ENCODE measurements around the gene PDE4D. TPM values are rescaled to one million over a fixed set of nuclear protein-coding genes. Genes with fewer than 3 reads are reported as not detected.
"Not testable (repeated sequence)": the region's sequence is repeated elsewhere in the genome, so short reads cannot be mapped to it uniquely, and the experiment has no call there.

Gene PDE4D
- total RNA-seq, 1 experiment from 2014 or later = 6.3 TPM

GRCh38 chr5:59749782-59750520 is 143.6 kb downstream of the PDE4D start:
- no peak overlapping the region for H3K27ac ChIP-seq
- H3K36me3 ChIP-seq = no peaks in the 10 kb centered on the region
- no peaks in the 10 kb centered on the region for H3K9me3 ChIP-seq (replicated peaks)
- DNase-seq (ENCODE audit: low read depth in 1 of 2, low spot score in 2 of 2) = no peak
- H3K4me1 ChIP-seq (replicated peaks) = peaks cover 14% of the 10 kb centered on the region
- H3K4me3 ChIP-seq = no peak overlapping the region
- H3K27me3 ChIP-seq (replicated peaks) = no peaks in the 10 kb centered on the region

- not testable (repeated sequence) for DNase-seq (ENCODE audit: low read depth in 1 of 2, low spot score in 2 of 2); H3K9me3 ChIP-seq (replicated peaks); H3K36me3 ChIP-seq; H3K4me3 ChIP-seq; H3K27ac ChIP-seq; H3K27me3 ChIP-seq (replicated peaks)
- peaks cover 20% of the 10 kb centered on the region for H3K4me1 ChIP-seq (replicated peaks)
Observed at GRCh38 chr5:59748036-59748663, 145.4 kb downstream of the PDE4D start.

GRCh38 chr5:59746241-59746765 is 147.2 kb downstream of the PDE4D start:
- Histone ChIP-seq H3K27ac (peak overlapping the region; percentile 18; the same call in 1 of the 2 replicates), H3K36me3 (no peaks in the 10 kb centered on the region), H3K4me3 (no peak overlapping the region), H3K4me1 (replicated peaks) (peaks cover 20% of the 10 kb centered on the region), H3K27me3 (replicated peaks) (no peaks in the 10 kb centered on the region), H3K9me3 (replicated peaks) (no peaks in the 10 kb centered on the region)
- DNase-seq (ENCODE audit: low read depth in 1 of 2, low spot score in 2 of 2) = peak; percentile 38 to 44

GRCh38 chr5:59745415-59745863 is 148.1 kb downstream of the PDE4D start:
- no peak for DNase-seq (ENCODE audit: low read depth in 1 of 2, low spot score in 2 of 2)
- H3K9me3 ChIP-seq (replicated peaks) = no peaks in the 10 kb centered on the region
- no peak overlapping the region for H3K4me3 ChIP-seq
- no peak overlapping the region; the same call in 1 of the 2 replicates for H3K27ac ChIP-seq
- H3K4me1 ChIP-seq (replicated peaks) = peaks cover 17% of the 10 kb centered on the region
- no peaks in the 10 kb centered on the region for H3K36me3 ChIP-seq
- H3K27me3 ChIP-seq (replicated peaks) = no peaks in the 10 kb centered on the region

GRCh38 chr5:59744531-59744992 is 149.0 kb downstream of the PDE4D start:
- no peak overlapping the region for H3K4me3 ChIP-seq
- H3K27ac ChIP-seq = peak overlapping the region; percentile 12; the same call in 1 of the 2 replicates
- H3K27me3 ChIP-seq (replicated peaks) = no peaks in the 10 kb centered on the region
- H3K4me1 ChIP-seq (replicated peaks) = peaks cover 17% of the 10 kb centered on the region
- no peaks in the 10 kb centered on the region for H3K9me3 ChIP-seq (replicated peaks)
- H3K36me3 ChIP-seq = no peaks in the 10 kb centered on the region
- no peak for DNase-seq (ENCODE audit: low read depth in 1 of 2, low spot score in 2 of 2)

- Histone ChIP-seq H3K36me3 (no peaks in the 10 kb centered on the region), H3K4me1 (replicated peaks) (peaks cover 16% of the 10 kb centered on the region), H3K9me3 (replicated peaks) (no peaks in the 10 kb centered on the region), H3K27ac (no peak overlapping the region), H3K27me3 (replicated peaks) (no peaks in the 10 kb centered on the region), H3K4me3 (no peak overlapping the region)
- DNase-seq (ENCODE audit: low read depth in 1 of 2, low spot score in 2 of 2) = no peak
Observed at GRCh38 chr5:59741599-59741998, 151.9 kb downstream of the PDE4D start.

GRCh38 chr5:59738024-59738423 is 155.5 kb downstream of the PDE4D start:
- no peak overlapping the region for H3K27ac ChIP-seq
- H3K9me3 ChIP-seq (replicated peaks) = no peaks in the 10 kb centered on the region
- DNase-seq (ENCODE audit: low read depth in 1 of 2, low spot score in 2 of 2) = no peak
- H3K36me3 ChIP-seq = no peaks in the 10 kb centered on the region
- no peaks in the 10 kb centered on the region for H3K4me1 ChIP-seq (replicated peaks)
- H3K4me3 ChIP-seq = no peak overlapping the region
- H3K27me3 ChIP-seq (replicated peaks) = no peaks in the 10 kb centered on the region

GRCh38 chr5:59732806-59733205 is 160.7 kb downstream of the PDE4D start:
- Histone ChIP-seq H3K4me1 (replicated peaks) (no peaks in the 10 kb centered on the region), H3K4me3 (no peak overlapping the region), H3K9me3 (replicated peaks) (no peaks in the 10 kb centered on the region), H3K36me3 (no peaks in the 10 kb centered on the region), H3K27me3 (replicated peaks) (no peaks in the 10 kb centered on the region), H3K27ac (no peak overlapping the region)
- DNase-seq (ENCODE audit: low read depth in 1 of 2, low spot score in 2 of 2) = no peak

- Histone ChIP-seq H3K9me3 (replicated peaks) (no peaks in the 10 kb centered on the region), H3K4me1 (replicated peaks) (no peaks in the 10 kb centered on the region), H3K4me3 (no peak overlapping the region), H3K27ac (no peak overlapping the region), H3K27me3 (replicated peaks) (no peaks in the 10 kb centered on the region), H3K36me3 (no peaks in the 10 kb centered on the region)
- DNase-seq (ENCODE audit: low read depth in 1 of 2, low spot score in 2 of 2) = no peak
Observed at GRCh38 chr5:59732301-59732700, 161.2 kb downstream of the PDE4D start.

GRCh38 chr5:59731809-59732208 is 161.7 kb downstream of the PDE4D start:
- H3K36me3 ChIP-seq = no peaks in the 10 kb centered on the region
- H3K27me3 ChIP-seq (replicated peaks) = no peaks in the 10 kb centered on the region
- no peaks in the 10 kb centered on the region for H3K9me3 ChIP-seq (replicated peaks)
- no peak for DNase-seq (ENCODE audit: low read depth in 1 of 2, low spot score in 2 of 2)
- no peak overlapping the region for H3K4me3 ChIP-seq
- H3K4me1 ChIP-seq (replicated peaks) = no peaks in the 10 kb centered on the region
- H3K27ac ChIP-seq = no peak overlapping the region

- no peak overlapping the region for H3K27ac ChIP-seq
- no peaks in the 10 kb centered on the region for H3K9me3 ChIP-seq (replicated peaks)
- H3K4me3 ChIP-seq = no peak overlapping the region
- H3K36me3 ChIP-seq = no peaks in the 10 kb centered on the region
- H3K27me3 ChIP-seq (replicated peaks) = no peaks in the 10 kb centered on the region
- no peaks in the 10 kb centered on the region for H3K4me1 ChIP-seq (replicated peaks)
- DNase-seq (ENCODE audit: low read depth in 1 of 2, low spot score in 2 of 2) = no peak
Observed at GRCh38 chr5:59729820-59730219, 163.7 kb downstream of the PDE4D start.

- Histone ChIP-seq H3K9me3 (replicated peaks) (no peaks in the 10 kb centered on the region), H3K36me3 (no peaks in the 10 kb centered on the region), H3K4me1 (replicated peaks) (no peaks in the 10 kb centered on the region), H3K27me3 (replicated peaks) (no peaks in the 10 kb centered on the region), H3K4me3 (no peak overlapping the region), H3K27ac (no peak overlapping the region)
- no peak for DNase-seq (ENCODE audit: low read depth in 1 of 2, low spot score in 2 of 2)
Observed at GRCh38 chr5:59729357-59729756, 164.2 kb downstream of the PDE4D start.

GRCh38 chr5:59728356-59728755 is 165.2 kb downstream of the PDE4D start:
- no peaks in the 10 kb centered on the region for H3K27me3 ChIP-seq (replicated peaks)
- H3K27ac ChIP-seq = no peak overlapping the region
- DNase-seq (ENCODE audit: low read depth in 1 of 2, low spot score in 2 of 2) = no peak
- no peaks in the 10 kb centered on the region for H3K4me1 ChIP-seq (replicated peaks)
- H3K36me3 ChIP-seq = no peaks in the 10 kb centered on the region
- no peak overlapping the region for H3K4me3 ChIP-seq
- H3K9me3 ChIP-seq (replicated peaks) = no peaks in the 10 kb centered on the region

GRCh38 chr5:59727186-59727585 is 166.3 kb downstream of the PDE4D start:
- Histone ChIP-seq H3K27ac (no peak overlapping the region), H3K4me1 (replicated peaks) (no peaks in the 10 kb centered on the region), H3K27me3 (replicated peaks) (no peaks in the 10 kb centered on the region), H3K9me3 (replicated peaks) (no peaks in the 10 kb centered on the region), H3K4me3 (no peak overlapping the region), H3K36me3 (no peaks in the 10 kb centered on the region)
- DNase-seq (ENCODE audit: low read depth in 1 of 2, low spot score in 2 of 2) = no peak

All from SJSA1 (cell line).